Astrocyte of the cerebellum (primary cell): Measurements from ENCODE around the gene PTPN18.

Source experiments
- DNase-seq: peaks from one replicate; pipeline ENCODE4 v3.0.0-alpha.2; 2011; ENCODE audit warnings: low read depth
- H3K4me3 ChIP-seq: 2 replicates; pipeline ENCODE4 v1.5.1; 2011; ENCODE audit warnings: mild to moderate bottlenecking, low read depth, low read length, moderate library complexity
- in situ Hi-C: cut with HindIII; loops from 2 replicates; pipeline ENCODE4 v1.10.0; 2017; ENCODE audit warnings: low sequenced_read_pairs
- TF ChIP-seq, protein P1 (sequence below): IDR thresholded peaks from 2 replicates; pipeline ENCODE4 v1.5.1; 2012; ENCODE audit warnings: low read length, low read depth, moderate library complexity, mild to moderate bottlenecking; ENCODE audit errors: missing control alignments

Gene PTPN18

GRCh38 chr2:130363479-130363878, 7.6 kb downstream of the PTPN18 start:
- in situ Hi-C loops = no loop called here
- TF ChIP-seq, protein P1, sequence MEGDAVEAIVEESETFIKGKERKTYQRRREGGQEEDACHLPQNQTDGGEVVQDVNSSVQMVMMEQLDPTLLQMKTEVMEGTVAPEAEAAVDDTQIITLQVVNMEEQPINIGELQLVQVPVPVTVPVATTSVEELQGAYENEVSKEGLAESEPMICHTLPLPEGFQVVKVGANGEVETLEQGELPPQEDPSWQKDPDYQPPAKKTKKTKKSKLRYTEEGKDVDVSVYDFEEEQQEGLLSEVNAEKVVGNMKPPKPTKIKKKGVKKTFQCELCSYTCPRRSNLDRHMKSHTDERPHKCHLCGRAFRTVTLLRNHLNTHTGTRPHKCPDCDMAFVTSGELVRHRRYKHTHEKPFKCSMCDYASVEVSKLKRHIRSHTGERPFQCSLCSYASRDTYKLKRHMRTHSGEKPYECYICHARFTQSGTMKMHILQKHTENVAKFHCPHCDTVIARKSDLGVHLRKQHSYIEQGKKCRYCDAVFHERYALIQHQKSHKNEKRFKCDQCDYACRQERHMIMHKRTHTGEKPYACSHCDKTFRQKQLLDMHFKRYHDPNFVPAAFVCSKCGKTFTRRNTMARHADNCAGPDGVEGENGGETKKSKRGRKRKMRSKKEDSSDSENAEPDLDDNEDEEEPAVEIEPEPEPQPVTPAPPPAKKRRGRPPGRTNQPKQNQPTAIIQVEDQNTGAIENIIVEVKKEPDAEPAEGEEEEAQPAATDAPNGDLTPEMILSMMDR = no peak
- DNase-seq = no peak
- H3K4me3 ChIP-seq = no peak overlapping the region

GRCh38 chr2:130365075-130365474, 9.2 kb downstream of the PTPN18 start:
- no peak for DNase-seq
- H3K4me3 ChIP-seq = no peak overlapping the region
- in situ Hi-C loops = no loop called here
- TF ChIP-seq, protein P1 = no peak

DNA sequence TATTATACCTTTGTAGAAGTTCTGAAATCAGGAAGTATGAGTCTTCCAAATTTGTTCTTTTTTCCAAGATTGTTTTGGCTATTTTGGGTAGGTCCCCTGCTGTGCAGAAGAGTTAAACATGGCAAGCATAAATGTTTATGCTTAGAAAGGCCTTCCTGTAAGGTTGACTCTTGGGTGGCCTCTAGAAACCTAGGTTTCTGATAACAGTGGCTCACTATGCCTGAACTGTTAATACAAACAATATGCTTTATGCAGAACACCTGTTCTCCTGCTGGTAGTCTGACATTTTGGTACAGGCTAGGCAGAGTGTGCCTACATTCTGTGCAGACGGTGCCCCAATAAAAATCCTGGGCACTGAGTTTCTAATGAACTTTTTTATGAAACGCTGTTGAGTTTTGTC, 10.1 kb downstream of the PTPN18 start:
- in situ Hi-C loops = no loop called here
- TF ChIP-seq, protein P1 = no peak
- no peak for DNase-seq
- no peak overlapping the region for H3K4me3 ChIP-seq

GRCh38 chr2:130366720-130367119, 10.9 kb downstream of the PTPN18 start:
- DNase-seq = no peak
- TF ChIP-seq, protein P1 = no peak
- H3K4me3 ChIP-seq = no peak overlapping the region
- in situ Hi-C loops = no loop called here

DNA sequence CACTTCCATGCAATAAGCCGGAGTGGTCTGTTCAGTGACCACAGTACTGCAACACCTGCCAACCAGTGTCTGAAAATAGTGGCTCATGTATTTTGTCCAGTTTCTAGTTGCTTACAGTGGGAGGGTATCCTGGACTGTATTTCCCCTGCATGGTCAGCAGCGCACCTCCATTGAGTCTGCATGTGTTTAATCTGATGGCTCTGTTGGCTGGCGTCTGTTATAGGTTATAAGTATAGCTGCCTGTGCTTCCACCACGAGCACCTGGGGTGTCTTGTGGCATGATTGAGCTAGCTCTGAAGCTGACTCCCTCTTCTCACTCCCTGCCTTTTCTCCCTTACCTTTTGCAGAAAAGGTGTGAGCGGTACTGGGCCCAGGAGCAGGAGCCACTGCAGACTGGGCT, 12.9 kb downstream of the PTPN18 start:
- no peak overlapping the region for H3K4me3 ChIP-seq
- TF ChIP-seq, protein P1 = no peak
- in situ Hi-C loops = no loop called here
- DNase-seq = no peak

- H3K4me3 ChIP-seq = no peak overlapping the region
Observed at GRCh38 chr2:130369311-130369964, 13.6 kb downstream of the PTPN18 start.

More at GRCh38 chr2:130369311-130369964, 13.6 kb downstream of the PTPN18 start:
- in situ Hi-C loops = no loop called here
- TF ChIP-seq, protein P1 = no peak
- no peak for DNase-seq
